Right lobe of liver (tissue), 4 donors: ENCODE results near the gene MYRIP.

Experiments
- POLR2A ChIP-seq: fragments of 450-650 bp; IDR thresholded peaks from one replicate; pipeline ENCODE4 v1.6.1; 2017; ENCODE audit warnings: antibody characterized with exemption, mild to moderate bottlenecking
- TF ChIP-seq, protein P1 (sequence below), 4 donors: fragments of 200-600 bp in 3 of 4; fragments of 450-650 bp in 1 of 4; IDR thresholded peaks; one replicate each; pipeline versions ENCODE4 v1.5.1 to v1.8.0; 2016 to 2022; ENCODE audit warnings: antibody characterized with exemption in 4 of 4, mild to moderate bottlenecking in 2 of 4
- donor health status: DM: no; HTN: no; CAD: no.
- donor health status: DM: no; HTN: no; CAD: no.
- donor health status: DM: no; HTN: yes; CAD: no.

DNA sequence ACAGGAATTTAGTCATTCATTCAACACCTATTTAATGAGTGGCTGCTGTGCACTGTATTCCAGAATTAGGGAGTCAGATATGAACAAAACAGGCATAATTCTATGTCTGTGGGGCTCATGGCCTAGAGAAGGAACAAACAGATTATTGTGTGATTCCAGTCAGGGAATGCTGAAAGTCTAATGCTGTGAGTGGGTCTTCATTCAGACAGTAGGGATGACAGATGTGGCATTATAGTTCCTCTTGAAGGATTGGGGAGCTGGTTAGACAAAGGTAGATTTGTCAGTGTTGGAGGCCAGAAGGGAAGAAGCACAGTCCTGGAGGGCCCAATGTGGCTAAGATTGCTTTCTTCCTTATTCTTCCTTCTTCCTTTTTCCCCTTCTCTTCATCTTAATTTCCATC is 273.7 kb downstream of the MYRIP start:
- TF ChIP-seq POLR2A = no peak
- TF ChIP-seq, protein P1, sequence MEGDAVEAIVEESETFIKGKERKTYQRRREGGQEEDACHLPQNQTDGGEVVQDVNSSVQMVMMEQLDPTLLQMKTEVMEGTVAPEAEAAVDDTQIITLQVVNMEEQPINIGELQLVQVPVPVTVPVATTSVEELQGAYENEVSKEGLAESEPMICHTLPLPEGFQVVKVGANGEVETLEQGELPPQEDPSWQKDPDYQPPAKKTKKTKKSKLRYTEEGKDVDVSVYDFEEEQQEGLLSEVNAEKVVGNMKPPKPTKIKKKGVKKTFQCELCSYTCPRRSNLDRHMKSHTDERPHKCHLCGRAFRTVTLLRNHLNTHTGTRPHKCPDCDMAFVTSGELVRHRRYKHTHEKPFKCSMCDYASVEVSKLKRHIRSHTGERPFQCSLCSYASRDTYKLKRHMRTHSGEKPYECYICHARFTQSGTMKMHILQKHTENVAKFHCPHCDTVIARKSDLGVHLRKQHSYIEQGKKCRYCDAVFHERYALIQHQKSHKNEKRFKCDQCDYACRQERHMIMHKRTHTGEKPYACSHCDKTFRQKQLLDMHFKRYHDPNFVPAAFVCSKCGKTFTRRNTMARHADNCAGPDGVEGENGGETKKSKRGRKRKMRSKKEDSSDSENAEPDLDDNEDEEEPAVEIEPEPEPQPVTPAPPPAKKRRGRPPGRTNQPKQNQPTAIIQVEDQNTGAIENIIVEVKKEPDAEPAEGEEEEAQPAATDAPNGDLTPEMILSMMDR (IDR thresholded peaks at IDR 0.05) = no peak
